Measurements from ENCODE around the gene PLXNA4. TPM values are rescaled to one million over a fixed set of nuclear protein-coding genes. Genes with fewer than 3 reads are reported as not detected.
"Not testable (repeated sequence)": the region's sequence is repeated elsewhere in the genome, so short reads cannot be mapped to it uniquely, and the experiment has no call there.

Gene PLXNA4
- total RNA-seq, 1 experiment from 2014 or later = not detected

GRCh38 chr7:132596588-132596987 lies 20.3 kb upstream of the PLXNA4 start:
- H3K27ac Mint-ChIP-seq (ENCODE audit: low read depth, unreplicated experiment) = no peak overlapping the region
- H3K4me1 Mint-ChIP-seq (ENCODE audit: insufficient read depth, unreplicated experiment) = no peaks in the 10 kb centered on the region

GRCh38 chr7:132594741-132595140 lies 18.5 kb upstream of the PLXNA4 start:
- H3K36me3 Mint-ChIP-seq (ENCODE audit: insufficient read depth, unreplicated experiment); POLR2A ChIA-PET; DNase-seq (ENCODE audit: unreplicated experiment); BruUV-seq (replicated peaks); H3K27ac Mint-ChIP-seq (ENCODE audit: low read depth, unreplicated experiment); H3K4me3 Mint-ChIP-seq (ENCODE audit: unreplicated experiment); H3K4me1 Mint-ChIP-seq (ENCODE audit: insufficient read depth, unreplicated experiment); intact Hi-C loops (cut with micrococcal nuclease); H3K9me3 Mint-ChIP-seq (ENCODE audit: unreplicated experiment): not testable (repeated sequence)
- CTCF ChIA-PET = interaction anchor here (0.8 kb wide), 1 partner anchor 14 kb away, joined by 3 read pairs; no protein-coding TSS in a partner anchor
- peaks cover 73% of the 10 kb centered on the region for H3K27me3 Mint-ChIP-seq (ENCODE audit: insufficient read depth, unreplicated experiment)

More at GRCh38 chr7:132596588-132596987, 20.3 kb upstream of the PLXNA4 start:
- intact Hi-C loops (cut with micrococcal nuclease) = no loop called here
- no peaks in the 10 kb centered on the region for H3K36me3 Mint-ChIP-seq (ENCODE audit: insufficient read depth, unreplicated experiment)
- no TSS peak for BruUV-seq (replicated peaks)
- peaks cover 63% of the 10 kb centered on the region for H3K27me3 Mint-ChIP-seq (ENCODE audit: insufficient read depth, unreplicated experiment)
- no peak for TF ChIP-seq CTCF (IDR thresholded peaks at IDR 0.05; ENCODE audit: unreplicated experiment)
- H3K4me3 Mint-ChIP-seq (ENCODE audit: unreplicated experiment) = no peak overlapping the region
- no peaks in the 10 kb centered on the region for H3K9me3 Mint-ChIP-seq (ENCODE audit: unreplicated experiment)
- ChIA-PET CTCF (interaction anchor here (0.6 to 1.4 kb wide), 3 partner anchors 14 to 22 kb away, joined by 3 to 4 read pairs (median 3); no protein-coding TSS in a partner anchor), POLR2A (interaction anchor here (0.6 kb wide), 1 partner anchor 18 kb away, joined by 3 read pairs; no protein-coding TSS in a partner anchor)
- no peak for DNase-seq (ENCODE audit: unreplicated experiment)

DNA sequence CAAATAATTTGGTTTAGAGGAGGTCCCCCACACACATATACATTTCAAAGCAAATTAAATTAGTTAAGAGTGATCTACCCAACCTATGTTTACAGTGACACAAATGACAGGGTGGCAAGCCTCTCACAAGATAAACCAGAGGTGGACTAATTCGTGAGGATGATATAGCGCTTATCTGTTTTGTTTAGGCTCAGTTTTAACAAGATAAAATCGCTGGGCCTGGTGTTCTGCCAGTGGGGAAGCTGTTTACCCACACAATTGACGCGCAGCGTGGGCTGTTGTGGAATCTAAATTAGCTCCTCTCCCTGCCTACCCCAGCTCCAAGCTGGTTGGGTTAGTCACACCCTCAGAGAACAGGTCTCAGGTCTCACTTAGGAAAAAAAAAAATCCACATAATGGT lies 16.7 kb upstream of the PLXNA4 start:
- BruUV-seq (replicated peaks) = no TSS peak
- Mint-ChIP-seq H3K27me3 (ENCODE audit: insufficient read depth, unreplicated experiment) (peaks cover 75% of the 10 kb centered on the region), H3K9me3 (ENCODE audit: unreplicated experiment) (no peaks in the 10 kb centered on the region), H3K4me3 (ENCODE audit: unreplicated experiment) (no peak overlapping the region), H3K27ac (ENCODE audit: low read depth, unreplicated experiment) (no peak overlapping the region), H3K4me1 (ENCODE audit: insufficient read depth, unreplicated experiment) (no peaks in the 10 kb centered on the region), H3K36me3 (ENCODE audit: insufficient read depth, unreplicated experiment) (no peaks in the 10 kb centered on the region)
- ChIA-PET CTCF (interaction anchor here (1.2 kb wide), 1 partner anchor 12 kb away, joined by 4 read pairs; no protein-coding TSS in a partner anchor), POLR2A (interaction anchor here (0.7 kb wide), 1 partner anchor 983 kb away, joined by 3 read pairs; no protein-coding TSS in a partner anchor)
- intact Hi-C loops (cut with micrococcal nuclease) = no loop called here
- no peak for TF ChIP-seq CTCF (IDR thresholded peaks at IDR 0.05; ENCODE audit: unreplicated experiment)
- no peak for DNase-seq (ENCODE audit: unreplicated experiment)

GRCh38 chr7:132592231-132592920 lies 16.1 kb upstream of the PLXNA4 start:
- Mint-ChIP-seq H3K27ac (ENCODE audit: low read depth, unreplicated experiment) (no peak overlapping the region), H3K27me3 (ENCODE audit: insufficient read depth, unreplicated experiment) (peaks cover 75% of the 10 kb centered on the region), H3K9me3 (ENCODE audit: unreplicated experiment) (no peaks in the 10 kb centered on the region), H3K36me3 (ENCODE audit: insufficient read depth, unreplicated experiment) (no peaks in the 10 kb centered on the region), H3K4me1 (ENCODE audit: insufficient read depth, unreplicated experiment) (no peaks in the 10 kb centered on the region), H3K4me3 (ENCODE audit: unreplicated experiment) (no peak overlapping the region)
- ChIA-PET POLR2A (interaction anchor here (0.7 kb wide), 1 partner anchor 982 kb away, joined by 3 read pairs; no protein-coding TSS in a partner anchor), CTCF (interaction anchor here (0.6 to 1.2 kb wide), 2 partner anchors 12 to 158 kb away, joined by 4 read pairs; no protein-coding TSS in a partner anchor)
- intact Hi-C loops (cut with micrococcal nuclease) = no loop called here
- no TSS peak for BruUV-seq (replicated peaks)
- DNase-seq (ENCODE audit: unreplicated experiment) = no peak
- TF ChIP-seq CTCF (IDR thresholded peaks at IDR 0.05; ENCODE audit: unreplicated experiment) = no peak
